ENCODE results near the gene PDPK1.
"Not testable (repeated sequence)": the region's sequence is repeated elsewhere in the genome, so short reads cannot be mapped to it uniquely, and the experiment has no call there.

The PDPK1 gene

GRCh38 chr16:2585651-2586081 is 47.8 kb downstream of the PDPK1 start:
- in situ Hi-C loops (cut with MboI; ENCODE audit: low sequenced_read_pairs), result no loop called here

DNA sequence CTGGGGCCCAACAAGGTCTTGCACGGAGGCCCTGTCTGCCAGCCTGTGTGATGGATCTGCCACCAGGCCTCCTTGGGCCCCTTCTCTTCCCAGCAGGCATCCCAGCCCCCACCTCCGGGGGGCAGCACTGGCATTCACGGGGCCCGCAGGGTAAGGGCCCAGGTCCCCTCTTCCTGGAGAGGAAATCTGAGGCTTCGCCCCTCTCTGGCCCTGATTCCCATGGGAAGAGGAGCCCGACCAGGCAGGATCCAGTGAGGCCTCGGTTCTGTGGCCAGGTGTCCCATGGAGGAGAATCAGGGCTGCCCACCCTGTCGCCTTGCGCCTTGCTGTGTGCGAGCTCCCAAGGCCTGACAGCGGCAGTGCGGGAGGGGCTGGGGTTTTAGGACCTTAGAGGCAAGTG is 48.4 kb downstream of the PDPK1 start:
- in situ Hi-C loops (cut with MboI; ENCODE audit: low sequenced_read_pairs), result no loop called here

DNA sequence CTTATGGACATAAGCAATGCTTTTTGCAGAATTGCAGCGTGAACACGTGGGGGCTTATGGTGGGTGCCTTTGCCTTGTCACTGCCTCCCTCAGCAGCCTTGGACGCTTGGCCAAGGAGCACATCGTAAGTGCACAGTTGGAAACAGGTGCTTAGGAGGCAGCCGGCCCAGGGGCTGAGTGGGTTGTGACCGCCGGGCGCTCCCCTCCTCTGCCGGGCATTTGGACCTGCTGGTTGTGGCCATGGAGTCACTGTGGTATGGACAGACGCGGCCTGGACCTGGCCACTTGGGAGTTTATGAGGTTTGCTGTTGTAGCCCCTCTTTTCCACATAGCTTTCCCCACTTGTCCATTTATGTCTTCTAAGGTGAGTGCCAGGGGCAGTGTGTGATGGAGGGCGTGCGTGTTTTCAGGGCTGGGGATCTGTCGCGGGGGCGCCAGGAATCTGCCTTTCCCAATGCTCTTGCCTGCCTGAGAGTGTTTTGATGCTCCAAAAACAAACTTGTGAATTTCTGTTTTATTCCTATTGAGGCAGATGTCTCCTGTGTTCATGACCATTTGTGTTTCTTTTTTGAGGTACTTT is 49.2 kb downstream of the PDPK1 start:
- in situ Hi-C loops (cut with MboI; ENCODE audit: low sequenced_read_pairs), result no loop called here

- in situ Hi-C loops (cut with MboI; ENCODE audit: low sequenced_read_pairs), result no loop called here
Observed at GRCh38 chr16:2587891-2588565, 50.2 kb downstream of the PDPK1 start.

DNA sequence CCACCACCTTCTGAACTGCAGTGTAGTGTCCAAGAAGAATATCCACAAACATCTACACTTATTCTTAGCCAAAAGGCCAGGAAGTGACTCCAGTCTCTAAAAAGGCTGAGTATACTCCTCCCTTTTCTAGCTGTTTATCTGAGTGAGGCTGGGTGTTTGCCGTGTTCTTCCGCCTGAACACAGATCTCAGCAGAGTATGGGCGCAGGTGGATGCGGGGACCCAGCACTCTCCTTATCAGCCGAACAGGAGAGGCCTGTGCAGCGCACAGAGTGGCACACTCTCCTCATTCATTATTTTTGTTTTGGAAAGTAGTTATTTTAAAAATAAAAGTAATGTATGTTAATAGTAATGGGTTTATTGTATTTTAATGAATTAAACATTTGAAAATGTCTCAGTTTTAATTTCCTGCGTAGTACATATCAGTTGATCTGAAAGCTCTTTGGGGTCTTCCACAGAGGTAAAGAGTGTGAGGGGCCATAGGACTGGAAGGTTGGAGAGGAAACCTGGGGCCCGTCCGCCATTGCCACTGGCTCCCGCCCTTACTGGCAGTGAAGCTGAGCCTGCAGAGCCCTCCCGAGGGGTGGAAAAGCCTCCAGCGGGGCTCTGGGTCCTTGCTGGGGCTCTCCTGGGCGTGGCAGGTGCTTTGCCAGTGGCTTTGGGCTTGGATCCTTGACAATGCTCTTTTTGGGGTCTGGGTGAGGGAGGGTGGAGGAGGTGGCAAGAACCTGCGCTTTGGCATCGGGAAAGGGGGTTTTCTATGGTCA is 53.8 kb downstream of the PDPK1 start:
- in situ Hi-C loops (cut with MboI; ENCODE audit: low sequenced_read_pairs), result no loop called here

DNA sequence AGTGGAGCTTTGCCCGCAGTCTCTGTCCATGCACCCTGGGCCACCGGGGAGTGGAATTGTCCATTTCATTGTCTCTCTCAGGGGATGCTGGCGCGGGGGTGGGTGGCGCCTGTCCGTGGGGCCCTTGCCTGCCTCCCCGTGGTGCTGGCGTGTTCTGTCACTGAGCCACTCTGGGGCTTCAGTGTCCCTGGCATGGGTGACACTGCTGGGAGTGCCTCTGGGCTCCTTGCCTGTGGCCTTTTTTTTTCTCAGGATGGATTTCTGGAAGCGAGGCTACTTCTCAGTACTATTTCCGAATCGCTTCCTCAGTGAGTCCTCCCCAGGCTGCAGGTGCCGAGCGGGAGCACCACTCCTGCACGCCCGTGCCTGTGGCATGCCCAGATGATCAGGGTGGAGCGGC is 55.0 kb downstream of the PDPK1 start:
- in situ Hi-C loops (cut with MboI; ENCODE audit: low sequenced_read_pairs), result no loop called here

DNA sequence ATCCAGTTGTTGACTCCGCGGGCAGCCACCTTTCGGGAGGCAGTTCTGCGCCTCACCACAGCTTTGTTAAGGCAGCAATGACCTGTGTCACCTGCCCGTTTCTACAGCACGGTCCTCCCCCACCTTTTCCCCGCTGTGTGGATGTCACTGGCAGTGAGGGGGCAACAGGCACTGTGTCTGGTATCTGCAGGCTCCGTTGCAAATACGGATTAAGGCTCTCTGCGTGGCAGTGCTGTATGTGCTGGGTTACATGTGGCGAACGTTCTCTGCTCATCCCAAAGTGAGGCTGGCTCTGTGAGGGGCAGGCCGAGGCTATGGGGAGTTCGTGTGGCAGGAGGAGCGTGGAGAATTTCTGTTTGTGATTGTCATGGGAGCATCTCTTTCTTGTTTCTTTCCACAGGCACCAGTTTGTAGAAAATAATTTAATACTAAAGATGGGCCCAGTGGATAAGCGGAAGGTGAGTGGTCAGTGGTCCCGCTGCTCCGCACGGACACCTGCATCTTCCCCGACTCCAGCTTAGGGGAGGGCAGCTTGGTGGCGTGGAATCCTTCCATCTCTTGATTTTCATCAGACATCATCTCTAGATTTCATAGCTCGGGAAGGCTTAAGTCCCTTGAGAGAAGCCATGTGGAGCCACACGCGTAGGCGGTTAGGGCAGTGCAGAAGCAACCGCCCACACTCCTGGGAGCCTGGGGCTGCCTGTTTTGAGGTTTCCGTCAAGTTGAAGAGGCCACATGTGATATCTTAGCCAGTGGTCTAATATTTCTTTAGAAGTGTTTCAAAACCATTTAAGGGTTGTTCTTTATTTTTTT is 57.8 kb downstream of the PDPK1 start:
- in situ Hi-C loops (cut with MboI; ENCODE audit: low sequenced_read_pairs), result no loop called here

GRCh38 chr16:2596747-2597559 is 59.1 kb downstream of the PDPK1 start:
- in situ Hi-C loops (cut with MboI; ENCODE audit: low sequenced_read_pairs), result no loop called here

- in situ Hi-C loops (cut with MboI; ENCODE audit: low sequenced_read_pairs), result no loop called here
Observed at GRCh38 chr16:2597560-2597902, 59.7 kb downstream of the PDPK1 start.

DNA sequence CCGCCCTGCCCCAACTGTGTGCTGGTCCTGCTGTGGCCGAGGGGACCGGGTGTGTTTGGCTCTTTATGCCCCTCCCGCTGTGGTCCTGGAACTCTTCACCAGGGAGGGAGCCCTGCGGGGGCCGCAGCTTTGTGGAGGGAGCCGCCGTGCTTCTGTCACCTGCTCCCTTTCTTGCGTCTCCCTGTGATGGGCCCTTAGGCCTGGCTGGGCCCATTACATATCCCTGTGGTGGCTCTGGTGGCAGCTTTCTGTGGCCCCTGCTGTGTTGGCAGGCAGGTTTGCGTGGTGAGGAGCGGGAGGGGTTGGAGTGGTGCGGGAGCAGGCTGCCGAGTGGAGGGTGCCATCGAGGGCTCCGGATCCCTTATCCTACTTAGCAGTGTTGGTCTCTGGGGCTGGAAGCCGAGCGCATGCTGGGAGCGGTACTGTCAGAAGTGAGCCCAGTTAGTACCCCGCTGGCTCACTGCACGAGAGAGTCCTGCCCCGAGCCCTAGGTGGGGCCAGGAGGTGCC is 60.4 kb downstream of the PDPK1 start:
- in situ Hi-C loops (cut with MboI; ENCODE audit: low sequenced_read_pairs), result no loop called here

GRCh38 chr16:2598723-2599122 is 60.9 kb downstream of the PDPK1 start:
- in situ Hi-C loops (cut with MboI; ENCODE audit: low sequenced_read_pairs), result no loop called here

DNA sequence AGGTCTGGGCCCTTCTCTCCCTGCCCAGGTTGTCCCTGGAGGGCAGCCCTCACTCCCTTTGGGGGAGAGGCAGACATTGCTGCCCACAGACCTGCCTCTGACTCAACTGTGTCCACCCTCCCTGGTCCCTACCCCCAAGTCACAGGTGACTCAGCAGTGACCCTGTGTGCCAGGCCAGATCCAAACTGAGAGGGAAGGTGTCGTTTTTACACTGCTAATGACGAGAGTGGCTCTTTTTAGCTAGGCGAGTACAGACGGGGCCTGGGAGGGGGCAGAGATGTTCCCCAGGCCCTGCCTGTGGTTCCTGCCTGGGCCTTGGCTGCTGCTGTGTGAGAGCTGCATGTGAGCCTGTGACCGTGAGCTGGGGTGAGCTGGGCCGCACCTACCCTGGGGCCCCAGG is 61.3 kb downstream of the PDPK1 start:
- in situ Hi-C loops (cut with MboI; ENCODE audit: low sequenced_read_pairs), result not testable (repeated sequence)

DNA sequence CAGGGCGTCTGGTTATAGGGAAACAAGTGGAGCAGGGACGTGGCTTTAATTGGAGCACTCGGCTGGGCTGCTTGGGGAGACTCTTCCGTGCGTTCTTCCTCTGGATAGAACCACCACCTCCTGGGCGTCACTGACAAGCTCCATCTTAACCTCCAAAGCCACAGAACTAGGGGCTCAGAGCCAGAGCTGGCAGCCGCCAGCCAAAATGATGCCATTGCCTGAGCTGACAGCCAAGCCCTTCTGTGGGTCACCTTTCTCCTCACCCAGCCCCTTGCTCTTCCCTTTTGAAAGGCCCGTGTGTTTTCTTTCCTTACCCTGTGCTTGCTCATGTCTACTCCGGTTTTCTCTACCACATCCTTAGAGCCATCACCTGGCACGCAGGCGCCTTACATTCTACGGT is 62.0 kb downstream of the PDPK1 start:
- in situ Hi-C loops (cut with MboI; ENCODE audit: low sequenced_read_pairs), result not testable (repeated sequence)

DNA sequence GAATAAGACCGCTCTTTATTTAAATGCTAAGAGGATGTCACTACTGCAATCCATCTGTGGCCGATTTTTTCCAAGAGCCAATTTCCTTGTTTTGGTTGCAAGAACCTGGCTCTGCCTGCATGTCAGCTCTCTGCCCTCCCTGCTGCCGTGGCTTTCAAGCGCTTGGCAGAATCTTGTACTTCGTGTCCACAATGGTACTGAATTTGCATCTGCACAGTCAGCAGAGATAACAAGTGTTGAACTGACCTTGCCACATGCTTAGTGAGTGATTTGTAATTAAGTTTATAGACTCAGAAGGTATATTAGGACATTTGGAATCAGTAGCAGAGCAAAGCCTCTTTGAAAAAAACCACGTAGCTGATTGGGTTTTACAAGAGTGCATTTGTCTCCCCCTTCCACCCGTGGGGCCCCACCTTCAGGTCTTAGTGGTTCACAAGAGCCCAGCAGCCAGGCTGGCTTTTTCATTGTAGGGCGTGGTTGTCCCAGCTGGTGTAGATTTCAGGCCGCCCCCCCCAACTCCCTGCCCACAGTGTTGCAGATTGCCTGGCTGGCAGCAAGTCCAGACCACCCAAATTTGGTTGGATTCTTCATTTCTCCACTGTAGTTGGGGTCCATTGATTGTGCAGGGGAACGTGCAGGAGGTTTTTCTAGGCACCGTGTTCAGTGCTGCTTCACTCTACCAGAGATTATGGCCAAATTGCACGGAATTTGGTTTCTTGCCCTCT is 63.6 kb downstream of the PDPK1 start:
- in situ Hi-C loops (cut with MboI; ENCODE audit: low sequenced_read_pairs), result not testable (repeated sequence)

DNA sequence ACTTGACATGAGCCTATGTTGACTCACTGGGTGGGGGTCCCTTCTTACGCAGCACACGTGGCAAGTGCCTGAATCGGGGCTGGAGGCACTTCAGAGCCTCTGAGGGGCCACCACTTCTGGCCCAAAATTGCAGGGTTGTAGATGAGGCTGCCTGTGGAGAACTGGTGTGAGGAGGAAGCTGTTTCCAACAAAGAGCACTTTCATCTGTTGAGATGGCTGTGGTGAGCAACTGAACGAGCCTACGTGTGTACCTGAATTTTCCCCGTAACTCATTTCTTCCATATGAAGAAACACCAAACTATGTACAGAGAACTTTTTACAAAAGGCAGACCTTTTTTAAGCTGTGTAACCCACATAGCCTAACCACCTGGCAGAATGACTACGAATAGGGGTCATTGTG is 64.4 kb downstream of the PDPK1 start:
- in situ Hi-C loops (cut with MboI; ENCODE audit: low sequenced_read_pairs), result not testable (repeated sequence)

- in situ Hi-C loops (cut with MboI; ENCODE audit: low sequenced_read_pairs), result no loop called here
Observed at GRCh38 chr16:2603165-2604015, 65.6 kb downstream of the PDPK1 start.

DNA sequence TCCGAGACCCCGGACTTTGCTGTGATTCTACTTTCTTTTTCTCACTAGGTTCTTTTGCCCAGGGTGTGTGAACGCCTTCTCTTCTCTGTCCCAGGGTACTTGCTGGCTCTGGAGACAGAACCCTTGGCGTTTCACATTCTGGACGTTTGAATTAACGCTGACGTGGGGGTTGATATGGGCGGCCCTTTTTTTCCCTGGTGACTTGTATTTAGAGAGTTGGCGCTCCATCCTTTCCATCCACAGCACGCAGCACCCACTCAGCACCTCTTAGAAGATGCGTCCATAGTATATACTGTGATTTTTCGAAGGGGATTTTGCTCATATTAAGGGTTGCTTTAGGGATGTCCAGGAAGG is 66.2 kb downstream of the PDPK1 start:
- in situ Hi-C loops (cut with MboI; ENCODE audit: low sequenced_read_pairs), result not testable (repeated sequence)

- in situ Hi-C loops (cut with MboI; ENCODE audit: low sequenced_read_pairs), result not testable (repeated sequence)
Observed at GRCh38 chr16:2606820-2607219, 69.0 kb downstream of the PDPK1 start.

GRCh38 chr16:2609345-2609744 is 71.5 kb downstream of the PDPK1 start:
- in situ Hi-C loops (cut with MboI; ENCODE audit: low sequenced_read_pairs), result not testable (repeated sequence)

All from HL-60/S4 treated with phorbol 12-myristate 13-acetate at 8.2 ng/mL for 4 days and 3 days (cell line).